Esophagus squamous epithelium (tissue), 5 donors: ENCODE measurements around the gene NPIPB4. TPM values are rescaled to one million over a fixed set of nuclear protein-coding genes. Genes with fewer than 3 reads are reported as not detected.
A peak's percentile ranks its signal among the peaks of the same experiment; 100 is the strongest.
"Not testable (repeated sequence)": the region's sequence is repeated elsewhere in the genome, so short reads cannot be mapped to it uniquely, and the experiment has no call there.

Experiments
- DNase-seq: peaks from one replicate; lab custom pipeline; 2025; lab: John Stamatoyannopoulos, UW
- H3K27ac ChIP-seq, 4 donors: fragments of 200-600 bp; sonication (generic); one replicate each; pipeline ENCODE4 v1.5.1; 2016 to 2019; ENCODE audit warnings: mild to moderate bottlenecking in 1 of 4
- H3K27me3 ChIP-seq, 4 donors: fragments of 200-600 bp; sonication (generic); 1 replicate in 3 of 4; 2 replicates in 1 of 4; pipeline versions ENCODE4 v1.5.1 to v1.6.0; 2017 to 2021; ENCODE audit warnings: antibody characterized with exemption in 1 of 4
- H3K36me3 ChIP-seq, 3 donors: fragments of 200-600 bp; sonication (generic); one replicate each; pipeline ENCODE4 v1.5.1; 2016 to 2019
- H3K4me1 ChIP-seq, 3 donors: fragments of 200-600 bp; sonication (generic); one replicate each; pipeline ENCODE4 v1.5.1; 2017 to 2019
- H3K4me3 ChIP-seq, 4 donors: fragments of 200-600 bp; sonication (generic); 1 replicate in 3 of 4; 2 replicates in 1 of 4; pipeline ENCODE4 v1.5.1; 2016 to 2019; ENCODE audit warnings: mild to moderate bottlenecking in 2 of 4, moderate library complexity in 1 of 4
- H3K9me3 ChIP-seq, 3 donors: fragments of 200-600 bp; sonication (generic); one replicate each; pipeline ENCODE4 v1.5.1; 2016 to 2019
- WGBS, 2 donors: methylation state at CpG; one replicate each; pipeline ENCODE4 v1.1.5; 2018; 5-methylcytosine and 5-hydroxymethylcytosine counted together
- intact Hi-C: fragments of 100-400 bp; cut with DNase I; formaldehyde crosslinking; loops from one replicate; pipeline ENCODE4 v1.15.0; 2022
- total RNA-seq, 4 donors: library from RNA; depleted of rRNA; stranded (reverse); fragments of >200 nt; gene quantifications; one replicate each; pipeline ENCODE4 v1.1.0, GENCODE V29; 2016
- donor health status: DM: yes; HTN: yes; CAD: no.

Gene NPIPB4
- total RNA-seq = 10 to 100 TPM in 3 of 4 donors, 1 to 10 TPM in 1; 8.7 to 76.9 (median 27.9) TPM

DNA sequence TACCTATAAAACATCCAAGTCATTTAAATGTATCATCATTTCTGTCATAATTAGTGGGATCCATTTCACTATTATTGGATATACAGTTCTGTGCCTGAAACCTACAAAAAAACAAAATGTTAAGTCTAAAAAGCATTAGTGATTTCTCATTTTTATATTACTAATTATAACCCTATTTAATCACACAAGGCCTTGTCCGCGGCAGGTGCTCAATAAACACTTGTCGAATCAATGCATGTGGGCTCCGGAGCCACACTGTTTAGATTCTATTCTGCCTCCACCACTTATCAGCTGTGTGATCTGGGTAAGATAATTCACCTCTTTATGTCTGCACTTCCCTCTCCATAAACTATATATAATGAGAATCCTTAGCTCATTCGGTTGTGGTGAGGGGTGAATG lies at the start of gene NPIPB4:
Gene NPIPB4, minus strand, starts transcription at position 101 of the 400 bp plus-strand sequence. CDS start 378 bp downstream, outside the sequence.
- intact Hi-C loops = not testable (repeated sequence)

DNA sequence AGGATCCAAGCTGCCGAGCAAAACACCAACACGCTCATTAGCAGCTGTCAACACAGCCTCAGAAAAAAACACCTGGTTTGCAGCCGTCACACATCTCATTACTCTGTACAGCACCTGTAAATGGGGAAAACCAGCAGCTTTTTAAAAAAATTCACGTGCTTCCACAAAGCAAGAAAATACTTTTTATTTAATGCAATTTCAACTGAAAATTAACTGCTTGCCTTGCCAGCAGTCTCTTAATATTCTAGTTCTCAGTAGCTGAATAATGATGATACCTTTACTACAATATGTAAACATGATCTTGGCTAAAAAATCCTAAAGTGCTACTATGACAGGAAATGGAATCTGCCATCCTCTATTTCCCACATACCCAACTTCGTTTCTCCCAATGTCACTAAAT lies 41.4 kb upstream of the NPIPB4 start:
- DNase-seq, H3K4me1 ChIP-seq, H3K9me3 ChIP-seq, H3K4me3 ChIP-seq, H3K27ac ChIP-seq, H3K27me3 ChIP-seq, H3K36me3 ChIP-seq, intact Hi-C loops: not testable (repeated sequence)
- WGBS, 2 donors = 72 to 86% methylated on average over 4 to 5 of the region's 5 CpGs

More for the DNA sequence above, at the start of gene NPIPB4:
- H3K9me3 ChIP-seq, H3K4me3 ChIP-seq, H3K27ac ChIP-seq, H3K4me1 ChIP-seq, DNase-seq, H3K36me3 ChIP-seq, H3K27me3 ChIP-seq: not testable (repeated sequence)
- no CpG with 5 or more reads among the region's 5 CpGs for WGBS, 2 donors

DNA sequence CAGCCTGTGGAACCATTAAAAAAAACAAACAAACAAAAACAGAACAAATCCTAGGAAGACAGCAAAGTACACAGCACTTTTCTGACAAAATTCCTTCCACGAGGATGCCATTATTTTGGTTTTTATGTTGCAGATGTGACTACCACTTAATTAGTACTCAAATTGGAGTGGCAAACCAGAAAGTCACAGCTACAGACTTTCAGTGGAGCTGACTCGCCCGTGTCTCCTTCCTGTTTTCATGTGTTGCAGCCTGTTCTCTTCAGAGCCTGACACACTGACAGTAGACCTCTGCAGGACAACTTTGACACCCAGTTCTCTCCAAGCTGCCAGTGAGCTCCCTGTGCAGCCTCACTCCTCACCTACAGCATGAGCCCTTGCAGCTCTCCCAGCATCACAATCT lies 24.4 kb upstream of the NPIPB4 start:
- H3K4me1 ChIP-seq, H3K27ac ChIP-seq, H3K27me3 ChIP-seq, intact Hi-C loops, DNase-seq, H3K36me3 ChIP-seq, H3K9me3 ChIP-seq, H3K4me3 ChIP-seq: not testable (repeated sequence)
- 21 to 30% methylated on average over 3 of the region's 3 CpGs for WGBS, 2 donors

DNA sequence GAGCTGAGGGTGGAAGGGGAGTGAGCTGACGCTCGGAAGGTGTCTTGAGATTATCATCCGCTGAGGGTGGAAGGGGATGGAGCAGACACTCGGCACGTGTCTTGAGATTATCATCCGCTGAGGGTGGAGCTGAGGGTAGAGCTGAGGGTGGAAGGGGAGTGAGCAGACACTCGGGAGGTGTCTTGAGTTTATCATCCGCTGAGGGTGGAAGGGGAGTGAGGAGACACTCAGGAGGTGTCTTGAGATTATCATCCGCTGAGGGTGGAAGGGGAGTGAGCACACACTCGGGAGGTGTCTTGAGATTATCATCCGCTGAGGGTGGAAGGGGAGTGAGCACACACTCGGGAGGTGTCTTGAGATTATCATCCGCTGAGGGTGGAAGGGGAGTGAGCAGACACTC lies 20.4 kb downstream of the NPIPB4 start:
- DNase-seq, H3K4me1 ChIP-seq, intact Hi-C loops, H3K27ac ChIP-seq, H3K4me3 ChIP-seq, H3K36me3 ChIP-seq, H3K9me3 ChIP-seq, H3K27me3 ChIP-seq: not testable (repeated sequence)
- WGBS, 2 donors = 20% methylated on average over 3 of the region's 13 CpGs; no CpG with 5 or more reads in 1 of the 2 donors

DNA sequence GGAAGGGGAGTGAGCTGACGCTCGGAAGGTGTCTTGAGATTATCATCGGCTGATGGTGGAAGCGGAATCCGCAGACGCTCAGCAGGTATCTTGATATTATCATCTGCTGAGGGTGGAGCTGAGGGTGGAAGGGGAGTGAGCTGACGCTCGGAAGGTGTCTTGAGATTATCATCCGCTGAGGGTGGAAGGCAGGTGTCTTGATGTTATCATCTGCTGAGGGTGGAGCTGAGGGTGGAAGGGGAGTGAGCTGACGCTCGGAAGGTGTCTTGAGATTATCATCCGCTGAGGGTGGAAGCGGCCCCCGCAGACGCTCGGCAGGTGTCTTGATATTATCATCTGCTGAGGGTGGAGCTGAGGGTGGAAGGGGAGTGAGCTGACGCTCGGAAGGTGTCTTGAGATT lies 21.2 kb downstream of the NPIPB4 start:
- H3K27ac ChIP-seq, H3K27me3 ChIP-seq, DNase-seq, H3K9me3 ChIP-seq, intact Hi-C loops, H3K36me3 ChIP-seq, H3K4me1 ChIP-seq, H3K4me3 ChIP-seq: not testable (repeated sequence)
- 41% methylated on average over 3 of the region's 18 CpGs; no CpG with 5 or more reads in 1 of the 2 donors for WGBS, 2 donors

DNA sequence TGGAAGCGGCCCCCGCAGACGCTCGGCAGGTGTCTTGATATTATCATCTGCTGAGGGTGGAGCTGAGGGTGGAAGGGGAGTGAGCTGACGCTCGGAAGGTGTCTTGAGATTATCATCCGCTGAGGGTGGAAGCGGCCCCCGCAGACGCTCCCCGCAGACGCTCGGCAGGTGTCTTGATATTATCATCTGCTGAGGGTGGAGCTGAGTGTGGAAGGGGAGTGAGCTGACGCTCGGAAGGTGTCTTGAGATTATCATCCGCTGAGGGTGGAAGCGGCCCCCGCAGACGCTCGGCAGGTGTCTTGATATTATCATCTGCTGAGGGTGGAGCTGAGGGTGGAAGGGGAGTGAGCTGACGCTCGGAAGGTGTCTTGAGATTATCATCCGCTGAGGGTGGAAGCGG lies 21.8 kb downstream of the NPIPB4 start:
- DNase-seq, H3K9me3 ChIP-seq, H3K4me1 ChIP-seq, intact Hi-C loops, H3K27me3 ChIP-seq, H3K27ac ChIP-seq, H3K4me3 ChIP-seq, H3K36me3 ChIP-seq: not testable (repeated sequence)
- WGBS, 2 donors = no CpG with 5 or more reads among the region's 24 CpGs

DNA sequence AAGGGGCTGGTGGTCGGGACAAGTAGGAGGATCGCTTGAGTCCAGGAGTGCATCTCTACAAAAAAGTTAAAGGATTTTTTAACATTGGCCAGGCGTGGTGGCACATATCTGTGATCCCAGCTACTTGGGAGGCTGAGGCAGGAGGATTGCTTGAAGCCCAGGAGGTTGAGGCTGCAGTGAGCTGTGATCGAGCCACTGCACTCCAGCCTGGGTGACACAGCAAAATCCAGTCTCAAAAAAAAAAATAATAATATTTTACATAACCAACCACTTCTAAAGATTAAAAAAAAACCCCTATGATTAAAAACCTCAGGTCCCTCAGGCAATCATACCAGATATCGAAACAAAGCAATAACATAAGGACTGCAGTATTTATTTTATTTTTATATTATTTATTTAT lies 23.3 kb downstream of the NPIPB4 start:
- intact Hi-C loops, H3K4me3 ChIP-seq, DNase-seq, H3K36me3 ChIP-seq, H3K4me1 ChIP-seq, H3K27ac ChIP-seq, H3K9me3 ChIP-seq, H3K27me3 ChIP-seq: not testable (repeated sequence)
- 83% methylated on average over 1 of the region's 5 CpGs; no CpG with 5 or more reads in 1 of the 2 donors for WGBS, 2 donors

DNA sequence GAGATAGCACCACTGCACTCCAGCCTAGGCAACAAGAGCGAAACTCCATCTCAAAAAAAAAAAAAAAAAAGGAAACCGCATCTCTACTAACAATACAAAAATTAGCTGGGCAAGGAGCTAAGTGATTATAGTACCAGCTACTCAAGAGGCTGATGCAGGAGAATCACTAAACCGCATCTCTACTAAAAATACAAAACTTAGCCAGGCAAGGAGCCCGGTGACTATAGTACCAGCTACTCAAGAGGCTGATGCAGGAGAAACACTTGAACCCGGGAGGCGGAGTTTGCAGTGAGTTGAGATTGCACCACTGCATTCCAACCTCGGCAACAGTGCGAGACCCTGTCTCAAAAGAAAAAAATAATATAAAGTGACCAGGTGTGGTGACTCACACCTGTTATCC lies 27.6 kb downstream of the NPIPB4 start:
- DNase-seq, H3K4me3 ChIP-seq, H3K36me3 ChIP-seq, H3K27ac ChIP-seq, H3K4me1 ChIP-seq, intact Hi-C loops, H3K27me3 ChIP-seq, H3K9me3 ChIP-seq: not testable (repeated sequence)
- WGBS, 2 donors = 71 to 83% methylated on average over 7 of the region's 8 CpGs

DNA sequence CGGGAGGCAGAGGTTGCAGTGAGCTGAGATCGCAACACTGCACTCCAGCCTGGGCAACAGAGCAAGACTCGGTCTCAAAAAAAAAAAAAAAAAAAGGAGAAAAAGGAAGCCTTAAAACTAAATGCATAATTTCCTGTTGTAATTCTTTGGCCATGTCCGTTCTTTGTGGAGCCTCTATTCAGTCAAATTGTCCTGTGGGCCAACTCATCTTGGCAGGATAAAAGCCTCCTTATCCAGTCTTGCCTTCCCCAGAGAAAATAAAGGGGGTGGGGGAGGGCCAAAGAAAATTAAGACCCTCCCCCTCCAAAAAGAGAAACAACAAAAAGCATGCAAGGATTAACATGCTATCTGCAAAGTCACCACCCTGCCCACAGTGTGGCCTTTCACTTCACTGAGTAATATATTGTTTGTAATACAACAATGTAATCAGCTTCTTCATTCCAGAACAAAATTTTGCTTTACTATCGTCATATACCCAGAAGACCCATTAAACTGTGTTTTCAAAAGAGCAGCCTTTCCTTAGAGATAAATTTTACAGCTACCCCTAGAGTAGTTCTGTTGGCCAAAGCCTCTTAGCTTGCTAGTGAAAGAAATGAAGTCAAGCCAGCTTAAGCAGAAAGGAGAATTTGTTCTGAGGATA lies 31.4 kb downstream of the NPIPB4 start:
- DNase-seq, intact Hi-C loops, H3K4me1 ChIP-seq, H3K4me3 ChIP-seq, H3K27me3 ChIP-seq, H3K9me3 ChIP-seq, H3K36me3 ChIP-seq, H3K27ac ChIP-seq: not testable (repeated sequence)
- WGBS, 2 donors = 63% methylated on average over 5 of the region's 5 CpGs

DNA sequence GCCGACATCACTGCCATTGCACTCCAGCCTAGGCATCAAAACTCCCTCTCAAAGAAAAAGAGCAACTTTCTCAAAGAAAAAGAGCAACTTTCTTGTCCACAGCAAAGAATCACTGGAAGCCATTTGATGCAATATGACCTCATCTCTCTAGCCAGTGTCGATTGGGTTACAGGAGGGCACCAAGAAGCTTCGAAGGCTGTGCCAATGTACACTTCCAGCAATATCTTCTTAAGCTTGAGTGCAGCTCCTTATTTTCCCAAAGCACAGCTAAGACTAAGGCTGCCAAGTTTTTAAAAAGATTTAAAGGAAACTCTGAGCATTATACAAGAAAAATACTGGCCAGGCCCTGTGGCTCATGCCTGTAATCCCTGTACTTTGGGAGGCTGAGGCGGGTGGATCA lies 32.0 kb downstream of the NPIPB4 start:
- H3K27me3 ChIP-seq, H3K4me3 ChIP-seq, H3K27ac ChIP-seq, intact Hi-C loops, H3K4me1 ChIP-seq, DNase-seq, H3K36me3 ChIP-seq, H3K9me3 ChIP-seq: not testable (repeated sequence)
- WGBS, 2 donors = 69 to 81% methylated on average over 3 to 4 of the region's 4 CpGs

DNA sequence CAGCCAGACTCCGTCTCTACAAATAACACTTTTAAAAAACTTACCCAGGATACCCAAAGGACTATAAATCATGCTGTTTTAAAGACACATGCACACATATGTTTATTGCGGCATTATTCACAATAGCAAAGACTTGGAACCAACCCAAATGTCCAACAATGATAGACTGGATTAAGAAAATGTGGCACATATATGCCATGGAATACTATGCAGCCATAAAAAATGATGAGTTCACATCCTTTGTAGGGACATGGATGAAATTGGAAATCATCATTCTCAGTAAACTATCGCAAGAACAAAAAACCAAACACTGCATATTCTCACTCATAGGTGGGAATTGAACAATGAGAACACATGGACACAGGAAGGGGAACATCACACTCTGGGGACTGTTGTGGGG lies 34.3 kb downstream of the NPIPB4 start:
- intact Hi-C loops = not testable (repeated sequence)

DNA sequence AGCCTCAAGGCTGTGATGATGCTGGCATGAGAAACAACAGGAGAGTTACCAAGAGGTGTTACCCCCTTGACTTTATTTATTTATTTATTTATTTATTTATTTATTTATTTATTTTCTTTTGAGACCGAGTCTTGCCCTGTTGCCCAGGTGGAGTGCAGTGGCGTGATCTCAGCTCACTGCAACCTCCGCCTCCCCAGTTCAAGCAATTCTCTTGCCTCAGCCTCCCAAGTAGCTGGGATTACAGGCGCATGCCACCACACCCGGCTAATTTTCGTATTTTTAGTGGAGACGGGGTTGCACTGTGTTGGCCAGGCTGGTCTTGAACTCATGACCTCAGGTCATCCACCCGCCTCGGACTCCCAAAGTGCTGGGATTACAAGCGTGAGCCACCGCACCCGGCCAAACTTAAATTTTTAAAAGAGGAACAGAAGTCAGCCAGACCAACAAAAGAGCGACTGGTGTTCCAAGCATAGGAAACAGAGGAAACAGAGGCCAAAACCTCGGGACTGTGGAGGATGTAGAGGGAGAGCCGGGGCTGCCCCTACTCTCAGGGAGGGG lies 36.6 kb downstream of the NPIPB4 start:
- H3K4me1 ChIP-seq = peaks cover 0 to 21% (median 0%) of the 10 kb centered on the region in 3 donors
- DNase-seq, H3K36me3 ChIP-seq, H3K27me3 ChIP-seq, intact Hi-C loops, H3K9me3 ChIP-seq: not testable (repeated sequence)
- 81 to 87% methylated on average over 5 to 10 of the region's 15 CpGs for WGBS, 2 donors
- H3K27ac ChIP-seq = peak overlapping the region in 2 of 4 donors; percentile 78 to 88
- H3K4me3 ChIP-seq = peak overlapping the region; percentile 24 to 68 (median 56)

More for the DNA sequence above, 34.3 kb downstream of the NPIPB4 start:
- H3K36me3 ChIP-seq, H3K27me3 ChIP-seq, H3K27ac ChIP-seq, DNase-seq, H3K4me3 ChIP-seq, H3K9me3 ChIP-seq: not testable (repeated sequence)
- peaks cover 0 to 21% (median 0%) of the 10 kb centered on the region in 3 donors for H3K4me1 ChIP-seq
- 80 to 100% methylated on average over 1 to 2 of the region's 3 CpGs for WGBS, 2 donors
